ENCODE measurements around the gene PSPC1.

The PSPC1 gene

DNA sequence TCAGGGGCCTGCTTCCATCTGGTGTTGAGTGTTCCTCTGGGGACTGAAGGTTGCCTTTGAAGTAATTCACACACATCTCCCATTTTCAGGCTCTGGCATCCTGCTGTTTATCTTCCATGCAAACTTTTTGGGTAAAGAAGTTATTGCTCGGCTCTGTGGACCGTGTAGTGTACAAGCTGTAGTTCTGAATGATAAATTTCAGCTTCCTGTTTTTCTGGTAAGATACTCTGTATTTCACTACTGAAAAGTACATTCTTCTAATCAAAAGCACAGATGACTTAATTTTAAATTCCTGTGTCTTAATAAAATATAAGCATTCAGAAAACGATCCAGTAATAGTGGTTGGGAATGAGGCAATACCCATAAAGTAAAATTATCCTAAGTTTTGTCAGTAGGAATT is 112.6 kb downstream of the PSPC1 start:
- DNase-seq, result no peak

DNA sequence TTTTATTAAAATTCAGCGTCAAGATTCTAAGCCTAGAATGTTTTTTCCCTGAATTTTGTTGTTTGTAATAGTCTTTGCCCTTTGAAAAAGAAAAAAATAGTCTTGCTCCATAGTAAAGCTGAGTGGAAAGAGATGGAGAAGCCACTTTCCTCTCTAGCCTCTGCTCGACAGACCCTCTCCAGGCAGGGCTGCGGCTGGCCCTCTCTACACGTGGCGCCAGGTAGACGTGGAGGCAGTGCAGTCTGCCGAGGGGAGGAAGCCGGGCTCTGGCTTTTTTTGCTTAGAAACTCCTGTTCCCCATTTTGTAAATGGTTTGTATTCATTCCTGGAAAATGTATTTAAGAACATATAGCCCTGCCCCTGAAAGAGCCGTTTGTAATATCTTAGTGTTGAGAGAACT is 114.0 kb downstream of the PSPC1 start:
- DNase-seq, result no peak

DNA sequence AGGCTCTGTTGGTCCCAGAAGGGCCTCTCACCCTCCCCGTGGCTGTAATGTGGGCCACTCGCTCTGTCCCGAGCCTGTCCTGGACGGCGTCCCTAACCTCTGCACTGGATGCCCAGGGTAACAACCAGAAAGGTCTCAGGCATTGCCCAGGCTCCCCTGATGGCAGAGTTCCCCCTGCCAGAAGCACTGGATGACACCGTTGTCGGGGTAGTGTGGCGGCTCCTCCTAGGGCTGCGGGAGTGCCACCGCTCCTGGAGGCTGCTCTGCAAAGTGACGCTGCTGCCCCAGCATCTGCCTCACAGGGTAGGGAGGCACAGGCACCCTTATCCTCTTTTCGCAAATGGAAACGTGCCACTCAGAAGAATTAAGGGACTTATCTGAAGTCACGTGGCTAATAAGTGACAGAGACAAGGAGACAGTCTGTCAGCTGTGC is 117.3 kb downstream of the PSPC1 start:
- DNase-seq, result no peak

DNA sequence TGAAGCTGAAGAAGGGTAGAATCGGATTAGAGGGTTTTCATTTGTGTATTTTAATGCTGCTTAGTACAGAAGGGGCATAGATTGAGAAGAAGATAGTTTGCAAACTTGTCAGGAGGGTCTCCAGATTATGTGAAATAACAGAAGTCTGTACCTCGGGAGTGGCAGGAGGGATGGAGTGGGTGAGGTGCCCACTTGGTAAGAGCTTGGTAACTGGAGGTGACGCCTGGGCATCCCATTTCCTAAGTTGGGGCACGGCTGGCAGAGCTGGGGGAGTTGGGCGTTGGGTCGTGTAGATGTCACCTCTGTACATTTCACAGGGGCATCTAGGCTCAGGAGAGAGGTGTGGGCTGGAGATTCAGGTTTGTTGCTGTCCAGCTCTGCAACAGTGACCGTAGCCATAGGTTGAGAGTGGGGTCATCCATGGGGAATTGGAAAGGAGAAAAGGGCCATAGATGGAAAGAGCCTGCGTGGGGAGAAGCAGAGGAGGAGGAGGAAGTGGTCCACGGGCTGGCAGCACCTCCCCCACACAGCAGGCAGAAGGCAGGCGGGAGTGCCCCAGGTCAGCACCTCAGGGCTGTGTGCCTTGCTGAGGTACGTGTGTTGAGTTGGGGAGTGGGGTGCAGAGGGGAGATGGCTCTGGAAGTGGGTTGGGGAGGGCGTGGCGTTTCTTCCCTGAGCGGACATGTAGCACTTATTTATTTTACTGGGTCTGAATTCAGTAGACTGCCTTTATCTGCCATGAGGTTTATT is 118.1 kb downstream of the PSPC1 start:
- no peak for DNase-seq

DNA sequence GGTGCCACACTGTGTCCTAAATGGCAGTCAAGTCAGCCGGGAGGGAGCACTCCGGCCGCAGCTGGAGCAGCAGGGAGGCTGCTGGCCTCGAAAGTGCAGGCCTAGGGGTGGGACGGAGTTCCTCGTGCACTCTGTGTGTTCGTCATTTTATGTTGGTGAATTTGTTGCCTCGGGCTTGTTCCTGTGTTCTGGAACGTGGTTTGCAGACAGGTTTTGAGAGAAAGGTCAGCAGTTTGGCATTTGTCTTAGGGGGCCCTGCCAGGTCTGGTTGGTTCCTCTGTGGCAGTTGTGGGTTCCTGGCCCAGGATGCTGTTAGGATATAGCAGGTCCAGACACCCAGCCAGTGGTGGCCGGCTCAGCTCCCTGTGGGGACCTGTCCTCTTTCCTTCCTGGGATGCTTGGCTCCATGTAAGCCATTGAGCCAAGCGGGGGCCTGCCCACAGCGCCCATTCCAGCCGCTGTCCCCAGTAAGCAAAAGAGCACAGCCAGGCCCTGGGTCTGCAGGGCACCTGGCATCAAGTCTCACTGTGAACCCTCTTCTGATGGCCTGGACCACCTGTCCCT is 119.2 kb downstream of the PSPC1 start:
- no peak for DNase-seq

DNA sequence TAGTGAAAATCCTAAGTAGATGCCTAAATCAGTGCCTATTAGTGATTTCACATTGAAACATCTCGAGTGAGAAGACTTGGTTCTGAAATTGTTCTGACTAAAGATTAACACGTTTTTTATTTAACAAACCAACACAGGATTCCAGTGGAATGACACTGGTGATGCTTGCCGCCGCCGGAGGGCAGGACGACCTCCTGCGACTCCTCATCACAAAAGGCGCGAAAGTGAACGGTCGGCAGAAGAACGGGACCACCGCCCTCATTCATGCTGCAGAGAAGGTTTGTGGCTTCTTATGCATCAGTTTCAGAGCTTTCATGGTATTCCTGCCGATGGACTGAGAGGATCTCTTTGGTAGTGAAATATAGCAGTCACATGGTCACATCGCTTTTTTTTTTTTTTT is 121.2 kb downstream of the PSPC1 start:
- no peak for DNase-seq

DNA sequence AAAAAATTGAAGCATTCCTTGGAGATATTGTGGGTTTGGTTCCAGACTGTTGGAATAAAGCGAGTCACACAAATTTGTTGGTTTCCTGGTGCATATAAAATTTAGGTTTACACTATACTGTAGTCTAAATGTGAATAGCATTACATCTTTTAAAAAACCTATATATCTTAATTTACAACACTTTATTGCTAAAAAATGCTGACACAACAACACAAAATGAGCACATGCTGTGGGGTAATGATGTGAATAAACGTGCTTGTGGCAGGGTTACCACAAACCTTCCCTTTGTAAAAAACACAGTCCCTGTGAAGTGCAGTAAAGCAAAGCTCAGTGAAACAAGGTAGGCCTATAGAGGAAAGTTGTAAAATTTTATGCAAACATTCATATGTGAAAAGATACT is 121.6 kb downstream of the PSPC1 start:
- DNase-seq, result no peak

DNA sequence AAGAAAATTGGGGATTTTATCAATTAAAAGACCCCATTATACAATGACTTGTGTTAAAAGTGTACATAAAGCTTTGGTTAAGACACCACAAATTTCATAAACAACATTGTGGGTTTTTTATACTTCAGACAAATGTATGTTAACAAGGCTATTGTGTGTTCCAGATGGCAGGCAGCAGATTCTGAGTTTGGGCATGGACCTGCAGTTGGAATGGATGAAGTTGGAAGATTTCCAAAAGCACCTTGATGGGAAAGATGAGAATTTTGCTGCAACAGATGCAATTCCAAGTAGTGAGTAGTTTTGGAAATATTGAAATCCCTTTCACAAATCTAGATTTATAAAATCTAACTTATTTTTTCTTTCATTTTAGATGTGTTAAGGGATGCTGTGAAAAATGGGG is 123.9 kb downstream of the PSPC1 start:
- no peak for DNase-seq

DNA sequence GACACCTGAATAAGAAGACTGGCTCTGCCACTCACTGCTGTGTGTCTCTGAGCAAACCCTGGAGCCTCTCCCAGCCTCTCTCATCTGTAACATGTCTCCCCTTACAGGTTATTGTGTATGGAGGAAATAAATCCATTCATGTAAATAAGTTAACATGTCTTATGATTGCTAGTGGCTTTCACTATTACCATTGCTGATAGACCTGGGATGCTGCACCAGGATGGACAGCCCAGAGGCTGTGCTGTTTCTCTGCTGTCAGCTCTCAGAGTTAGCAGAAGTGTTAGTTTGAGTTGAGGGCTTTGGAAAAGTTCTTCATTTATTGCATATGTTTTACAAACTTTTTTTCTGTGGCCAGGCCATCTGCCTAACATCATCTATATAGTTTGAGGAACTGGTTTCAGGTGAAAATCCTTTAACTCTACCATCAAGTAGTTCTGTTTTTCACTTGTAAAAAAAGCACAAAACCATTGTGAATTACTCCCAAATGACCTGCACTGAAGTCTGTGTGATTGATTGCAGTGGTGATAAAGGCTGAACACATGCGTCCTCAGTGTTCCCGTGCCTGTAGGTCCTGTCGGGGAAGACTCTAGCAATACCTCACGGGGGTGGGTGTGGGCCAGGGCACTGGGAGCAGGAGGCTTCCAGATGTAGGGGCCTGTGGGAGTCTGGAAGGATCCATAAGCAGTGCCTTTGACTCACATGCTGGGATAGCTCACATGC is 124.7 kb downstream of the PSPC1 start:
- DNase-seq, result no peak
